Neuron (in vitro differentiated cells): ENCODE data around the gene IRX6.

Source experiments
- H2AFZ ChIP-seq: one replicate; pipeline ENCODE4 v1.6.1; 2013; ENCODE audit warnings: low read depth, mild to moderate bottlenecking, inconsistent platforms, low read length, moderate library complexity
- H3K27me3 ChIP-seq: one replicate; pipeline ENCODE4 v1.6.1; 2013; ENCODE audit warnings: low read length; ENCODE audit not compliant: insufficient read depth
- H3K36me3 ChIP-seq: one replicate; pipeline ENCODE4 v1.6.1; 2013; ENCODE audit warnings: low read length; ENCODE audit not compliant: insufficient read depth
- H3K4me1 ChIP-seq: one replicate; pipeline ENCODE4 v1.6.1; 2013; ENCODE audit warnings: low read length; ENCODE audit not compliant: insufficient read depth
- H3K4me3 ChIP-seq: 2 replicates; pipeline ENCODE4 v1.5.1; 2013; ENCODE audit warnings: mild to moderate bottlenecking, low read length, moderate library complexity
- H3K9me3 ChIP-seq: one replicate; pipeline ENCODE4 v1.6.1; 2013; ENCODE audit warnings: low read length

Gene IRX6

DNA sequence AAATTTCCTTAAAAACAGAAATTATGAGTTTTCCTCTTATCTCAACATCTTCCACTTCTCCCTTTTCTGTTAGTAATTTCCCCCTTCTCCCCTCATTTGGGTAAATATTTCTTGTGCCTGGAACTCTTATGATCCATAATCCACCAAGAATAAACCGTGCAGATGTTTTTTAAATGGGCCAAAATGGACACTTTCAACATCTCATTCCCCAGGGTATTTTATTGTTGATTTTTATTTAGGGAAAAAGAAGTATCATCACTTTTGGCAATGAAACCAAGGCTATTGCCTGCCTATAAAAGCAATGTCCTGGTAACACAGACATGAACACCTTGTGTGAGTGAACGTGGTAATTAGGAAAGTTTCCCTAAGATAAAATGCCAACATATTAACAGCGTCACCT lies 54.6 kb downstream of the IRX6 start:
- peaks cover 11% of the 10 kb centered on the region for H3K4me1 ChIP-seq
- no peak overlapping the region for H2AFZ ChIP-seq
- no peak overlapping the region for H3K4me3 ChIP-seq

GRCh38 chr16:55379371-55379770 lies 55.4 kb downstream of the IRX6 start:
- Histone ChIP-seq H3K9me3 (no peaks in the 10 kb centered on the region), H3K4me1 (peaks cover 6% of the 10 kb centered on the region), H3K36me3 (no peaks in the 10 kb centered on the region), H3K27me3 (no peaks in the 10 kb centered on the region), H3K4me3 (no peak overlapping the region), H2AFZ (no peak overlapping the region)

More for the DNA sequence above, 54.6 kb downstream of the IRX6 start:
- no peaks in the 10 kb centered on the region for H3K9me3 ChIP-seq
- H3K27me3 ChIP-seq, result no peaks in the 10 kb centered on the region
- no peaks in the 10 kb centered on the region for H3K36me3 ChIP-seq

DNA sequence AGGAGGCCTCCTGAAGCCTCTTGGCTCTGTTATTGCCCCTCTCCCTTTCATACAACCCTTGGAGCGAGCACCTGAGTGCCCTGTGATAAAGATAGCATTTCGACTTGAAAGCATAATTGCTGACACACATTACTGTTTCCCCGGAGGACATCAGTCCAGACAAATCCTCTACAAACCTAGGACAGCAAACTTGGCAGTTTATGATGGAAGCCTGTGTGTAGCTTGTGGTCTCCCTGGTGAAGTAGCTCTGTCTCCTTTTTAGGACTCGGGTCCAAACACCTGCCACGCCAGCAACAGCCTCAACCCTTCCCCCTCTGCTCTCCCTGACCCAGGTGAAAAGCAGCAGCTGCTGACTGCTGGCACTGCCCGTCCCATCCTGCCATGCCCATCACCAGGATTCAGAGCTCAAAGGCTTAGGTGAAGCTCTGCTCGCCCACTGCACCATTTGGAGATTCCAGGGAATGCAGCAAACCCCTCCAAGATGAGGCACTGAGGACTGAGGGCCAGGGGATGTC lies 55.9 kb downstream of the IRX6 start:
- Histone ChIP-seq H3K4me1 (peaks cover 7% of the 10 kb centered on the region), H3K27me3 (no peaks in the 10 kb centered on the region), H3K4me3 (no peak overlapping the region), H3K9me3 (no peaks in the 10 kb centered on the region), H3K36me3 (no peaks in the 10 kb centered on the region), H2AFZ (no peak overlapping the region)
